Measurements from ENCODE around the gene CXCL3.

GRCh38 chr4:74083546-74083945, 45.1 kb upstream of the CXCL3 start:
- TF ChIP-seq POLR2A (IDR thresholded peaks at IDR 0.05; ENCODE audit: low read length) (no peak), GATA1 (IDR thresholded peaks at IDR 0.05; ENCODE audit: low read depth, low read length) (no peak)
